Calu3 (cell line): Measurements from ENCODE around the gene HCN1. TPM values are rescaled to one million over a fixed set of nuclear protein-coding genes. Genes with fewer than 3 reads are reported as not detected.
"Not testable (repeated sequence)": the region's sequence is repeated elsewhere in the genome, so short reads cannot be mapped to it uniquely, and the experiment has no call there.

Experiments
- BruUV-seq: library from RNA; stranded (reverse); fragments of 400-500 nt; replicated peaks from 2 replicates; lab custom pipeline; 2021; lab: Mats Ljungman, UMichigan
- CTCF ChIA-PET: fragments of 300-600 bp; sonication (Branson Sonifier 250); formaldehyde crosslinking; loops from one replicate; lab custom pipeline; 2022; ENCODE audit warnings: antibody characterized with exemption; lab: Charles Lee
- DNase-seq: peaks from one replicate; pipeline ENCODE4 v3.0.0; 2022
- H3K27ac Mint-ChIP-seq: one replicate; pipeline ENCODE4 v1.8.0; 2022; ENCODE audit warnings: mixed read lengths; ENCODE audit not compliant: unreplicated experiment
- H3K27me3 Mint-ChIP-seq: one replicate; pipeline ENCODE4 v1.8.0; 2022; ENCODE audit warnings: mixed read lengths; ENCODE audit not compliant: unreplicated experiment
- H3K36me3 Mint-ChIP-seq: one replicate; pipeline ENCODE4 v1.8.0; 2022; ENCODE audit warnings: mild to moderate bottlenecking, moderate library complexity, mixed read lengths; ENCODE audit not compliant: insufficient read depth, unreplicated experiment
- H3K4me1 Mint-ChIP-seq: one replicate; pipeline ENCODE4 v1.8.0; 2022; ENCODE audit warnings: mild to moderate bottlenecking, low read depth, mixed read lengths; ENCODE audit not compliant: unreplicated experiment
- H3K4me3 Mint-ChIP-seq: one replicate; pipeline ENCODE4 v1.8.0; 2022; ENCODE audit warnings: mild to moderate bottlenecking, low read depth, moderate library complexity, mixed read lengths; ENCODE audit not compliant: unreplicated experiment
- H3K9me3 Mint-ChIP-seq: one replicate; pipeline ENCODE4 v1.8.0; 2022; ENCODE audit warnings: low read depth, mixed read lengths; ENCODE audit not compliant: unreplicated experiment
- CTCF ChIP-seq: fragments of 200-600 bp; IDR thresholded peaks from one replicate; pipeline ENCODE4 v1.8.0; 2022; ENCODE audit warnings: antibody characterized with exemption; ENCODE audit not compliant: unreplicated experiment
- intact Hi-C: fragments of 100-400 bp; cut with micrococcal nuclease; formaldehyde crosslinking; loops from one replicate; pipeline ENCODE4 v1.10.0; 2022; ENCODE audit not compliant: unreplicated experiment
- total RNA-seq: library from RNA; stranded (reverse); gene quantifications from 2 replicates; pipeline ENCODE4 v1.2.3, GENCODE V29; 2022

Gene HCN1
- total RNA-seq, 1 experiment from 2014 or later, result not detected

- no peak for TF ChIP-seq CTCF
- Mint-ChIP-seq H3K27ac (no peak overlapping the region), H3K9me3 (peaks cover 4% of the 10 kb centered on the region), H3K36me3 (no peaks in the 10 kb centered on the region), H3K27me3 (no peaks in the 10 kb centered on the region), H3K4me3 (no peak overlapping the region), H3K4me1 (no peaks in the 10 kb centered on the region)
- no TSS peak for BruUV-seq
- no peak for DNase-seq
- CTCF ChIA-PET, result no interaction called here
- intact Hi-C loops, result no loop called here
Observed at GRCh38 chr5:45507178-45507577, 189.0 kb downstream of the HCN1 start.

- DNase-seq, H3K9me3 Mint-ChIP-seq: not testable (repeated sequence)
Observed at GRCh38 chr5:45499006-45499405, 197.2 kb downstream of the HCN1 start.

GRCh38 chr5:45491368-45491767 lies 204.8 kb downstream of the HCN1 start:
- TF ChIP-seq CTCF, result no peak
- DNase-seq, result no peak
- H3K4me3 Mint-ChIP-seq, result no peak overlapping the region
- H3K4me1 Mint-ChIP-seq, result no peaks in the 10 kb centered on the region
- no TSS peak for BruUV-seq
- CTCF ChIA-PET, result no interaction called here
- peaks cover 4% of the 10 kb centered on the region for H3K9me3 Mint-ChIP-seq
- no peaks in the 10 kb centered on the region for H3K27me3 Mint-ChIP-seq
- intact Hi-C loops, result no loop called here
- H3K27ac Mint-ChIP-seq, result peak overlapping the region; percentile 20
- no peaks in the 10 kb centered on the region for H3K36me3 Mint-ChIP-seq

More at GRCh38 chr5:45499006-45499405, 197.2 kb downstream of the HCN1 start:
- H3K4me1 Mint-ChIP-seq, H3K4me3 Mint-ChIP-seq, CTCF ChIA-PET, BruUV-seq, H3K27me3 Mint-ChIP-seq, intact Hi-C loops, H3K36me3 Mint-ChIP-seq, H3K27ac Mint-ChIP-seq: not testable (repeated sequence)

- peaks cover 3% of the 10 kb centered on the region for H3K9me3 Mint-ChIP-seq
- H3K4me3 Mint-ChIP-seq, result no peak overlapping the region
- DNase-seq, result no peak
- H3K36me3 Mint-ChIP-seq, result no peaks in the 10 kb centered on the region
- H3K27ac Mint-ChIP-seq, result no peak overlapping the region
- CTCF ChIA-PET, result no interaction called here
- intact Hi-C loops, result no loop called here
- H3K27me3 Mint-ChIP-seq, result no peaks in the 10 kb centered on the region
- H3K4me1 Mint-ChIP-seq, result no peaks in the 10 kb centered on the region
- BruUV-seq, result no TSS peak
- TF ChIP-seq CTCF, result no peak
Observed at GRCh38 chr5:45484781-45485180, 211.4 kb downstream of the HCN1 start.

- no peak for TF ChIP-seq CTCF
- peak; percentile 2 for DNase-seq
- Mint-ChIP-seq H3K9me3 (peaks cover 3% of the 10 kb centered on the region), H3K4me1 (no peaks in the 10 kb centered on the region), H3K4me3 (no peak overlapping the region), H3K27ac (no peak overlapping the region), H3K36me3 (no peaks in the 10 kb centered on the region), H3K27me3 (no peaks in the 10 kb centered on the region)
- CTCF ChIA-PET, result no interaction called here
- no TSS peak for BruUV-seq
- intact Hi-C loops, result no loop called here
Observed at GRCh38 chr5:45454114-45454513, 242.1 kb downstream of the HCN1 start.

GRCh38 chr5:45444856-45445255 lies 251.3 kb downstream of the HCN1 start:
- H3K9me3 Mint-ChIP-seq, DNase-seq, H3K4me3 Mint-ChIP-seq, BruUV-seq, CTCF ChIA-PET, H3K4me1 Mint-ChIP-seq, intact Hi-C loops, H3K36me3 Mint-ChIP-seq, H3K27me3 Mint-ChIP-seq, H3K27ac Mint-ChIP-seq: not testable (repeated sequence)
